GM12872 (cell line): ENCODE data around the gene HCRTR1.

Experiments used
- CTCF ChIP-seq: IDR thresholded peaks from 3 replicates; pipeline ENCODE4 v1.5.1; 2011; ENCODE audit warnings: low read depth, mild to moderate bottlenecking, low read length, moderate library complexity; ENCODE audit not compliant: insufficient read depth

HCRTR1 gene

GRCh38 chr1:31675756-31676155 is 58.3 kb downstream of the HCRTR1 start:
- no peak for TF ChIP-seq CTCF
